Gastroesophageal sphincter (tissue), 4 donors: ENCODE results near the gene C16orf92. TPM values are rescaled to one million over a fixed set of nuclear protein-coding genes. Genes with fewer than 3 reads are reported as not detected.
A peak's percentile ranks its signal among the peaks of the same experiment; 100 is the strongest.

Experiments
- ATAC-seq: fragments of 150-250 bp; one replicate; pipeline ENCODE4 v1.9.1; 2016; ENCODE audit warnings: mild to moderate bottlenecking, moderate library complexity
- H3K27ac ChIP-seq, 4 donors: fragments of 200-600 bp; sonication (generic) in 3 of 4; 1 replicate in 3 of 4; 2 replicates in 1 of 4; pipeline ENCODE4 v1.5.1; 2016 to 2019
- H3K27me3 ChIP-seq: fragments of 200-600 bp; sonication (generic); one replicate; pipeline ENCODE4 v1.5.1; 2019
- H3K36me3 ChIP-seq, 2 donors: fragments of 200-600 bp; sonication (generic); one replicate each; pipeline ENCODE4 v1.5.1; 2019; ENCODE audit warnings: control low read depth in 1 of 2
- H3K4me1 ChIP-seq, 3 donors: fragments of 200-600 bp; sonication (generic); 1 replicate in 2 of 3; 2 replicates in 1 of 3; pipeline ENCODE4 v1.5.1; 2016 to 2019; ENCODE audit warnings: control low read depth in 2 of 3
- H3K4me3 ChIP-seq, 2 donors: fragments of 200-600 bp; sonication (generic); one replicate each; pipeline ENCODE4 v1.5.1; 2019; ENCODE audit warnings: mild to moderate bottlenecking in 1 of 2, moderate library complexity in 1 of 2
- H3K9me3 ChIP-seq, 3 donors: fragments of 200-600 bp; sonication (generic); one replicate each; pipeline ENCODE4 v1.5.1; 2017 to 2019; ENCODE audit warnings: control low read depth in 2 of 3
- EP300 ChIP-seq: sonication (generic); formaldehyde crosslinking; IDR thresholded peaks from one replicate; pipeline ENCODE4 v1.6.1; 2017; ENCODE audit warnings: antibody characterized with exemption, mild to moderate bottlenecking
- POLR2A ChIP-seq, 2 donors: fragments of 450-650 bp; IDR thresholded peaks; one replicate each; pipeline ENCODE4 v1.6.1; 2017; ENCODE audit warnings: antibody characterized with exemption in 2 of 2, mild to moderate bottlenecking in 2 of 2, moderate library complexity in 1 of 2
- POLR2AphosphoS5 ChIP-seq: sonication (generic); formaldehyde crosslinking; IDR thresholded peaks from one replicate; pipeline ENCODE4 v1.6.1; 2017; ENCODE audit warnings: antibody characterized with exemption
- WGBS, 2 donors: methylation state at CpG; one replicate each; pipeline ENCODE4 v1.1.5; 2018; ENCODE audit warnings: low coverage in 1 of 2; 5-methylcytosine and 5-hydroxymethylcytosine counted together
- total RNA-seq, 4 donors: library from RNA; depleted of rRNA; stranded (reverse); fragments of >200 nt; gene quantifications; one replicate each; pipeline ENCODE4 v1.1.0, GENCODE V29; 2016
- TF ChIP-seq, protein P1 (sequence below), 4 experiments: fragments of 200-600 bp in 2 of 4; fragments of 450-650 bp in 2 of 4; sonication (generic) in 1 of 4; IDR thresholded peaks; one replicate each; pipeline ENCODE4 v1.5.1; 2017 to 2019; ENCODE audit warnings: antibody characterized with exemption in 4 of 4, mild to moderate bottlenecking in 2 of 4, moderate library complexity in 2 of 4

Gene C16orf92
- total RNA-seq, 4 donors from 2014 or later, result not detected

GRCh38 chr16:30046178-30046577, 23.2 kb downstream of the C16orf92 start:
- H3K4me3 ChIP-seq, result no peak overlapping the region
- 51 to 69% methylated on average over 3 to 8 of the region's 8 CpGs for WGBS, 2 donors
- no peaks in the 10 kb centered on the region for H3K4me1 ChIP-seq
- no peaks in the 10 kb centered on the region for H3K36me3 ChIP-seq
- no peak for ATAC-seq
- peaks cover 30% of the 10 kb centered on the region for H3K27me3 ChIP-seq
- TF ChIP-seq, protein P1, sequence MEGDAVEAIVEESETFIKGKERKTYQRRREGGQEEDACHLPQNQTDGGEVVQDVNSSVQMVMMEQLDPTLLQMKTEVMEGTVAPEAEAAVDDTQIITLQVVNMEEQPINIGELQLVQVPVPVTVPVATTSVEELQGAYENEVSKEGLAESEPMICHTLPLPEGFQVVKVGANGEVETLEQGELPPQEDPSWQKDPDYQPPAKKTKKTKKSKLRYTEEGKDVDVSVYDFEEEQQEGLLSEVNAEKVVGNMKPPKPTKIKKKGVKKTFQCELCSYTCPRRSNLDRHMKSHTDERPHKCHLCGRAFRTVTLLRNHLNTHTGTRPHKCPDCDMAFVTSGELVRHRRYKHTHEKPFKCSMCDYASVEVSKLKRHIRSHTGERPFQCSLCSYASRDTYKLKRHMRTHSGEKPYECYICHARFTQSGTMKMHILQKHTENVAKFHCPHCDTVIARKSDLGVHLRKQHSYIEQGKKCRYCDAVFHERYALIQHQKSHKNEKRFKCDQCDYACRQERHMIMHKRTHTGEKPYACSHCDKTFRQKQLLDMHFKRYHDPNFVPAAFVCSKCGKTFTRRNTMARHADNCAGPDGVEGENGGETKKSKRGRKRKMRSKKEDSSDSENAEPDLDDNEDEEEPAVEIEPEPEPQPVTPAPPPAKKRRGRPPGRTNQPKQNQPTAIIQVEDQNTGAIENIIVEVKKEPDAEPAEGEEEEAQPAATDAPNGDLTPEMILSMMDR (IDR thresholded peaks at IDR 0.05), result no peak
- TF ChIP-seq EP300 (no peak), POLR2AphosphoS5 (no peak), POLR2A (IDR thresholded peaks at IDR 0.05) (no peak)
- no peak overlapping the region for H3K27ac ChIP-seq
- H3K9me3 ChIP-seq, result no peaks in the 10 kb centered on the region

DNA sequence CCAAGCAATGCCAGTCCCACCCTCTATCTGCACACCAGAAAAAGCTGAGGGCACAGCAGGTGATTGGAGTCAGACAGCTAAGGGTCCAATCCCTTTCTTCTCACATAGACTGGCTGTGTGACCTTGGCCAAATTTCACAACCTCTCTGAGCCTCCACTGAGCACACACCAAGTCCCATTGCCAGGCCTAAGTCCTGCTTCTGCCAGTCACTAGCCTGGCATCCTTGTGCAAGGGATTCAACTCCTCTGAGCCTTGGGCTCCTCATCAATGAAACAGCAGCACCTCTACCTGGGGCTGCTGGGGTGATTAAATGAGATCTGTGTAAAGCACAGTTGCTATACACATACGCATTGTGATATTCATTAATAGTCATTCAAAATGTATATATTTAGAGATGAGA, 23.6 kb downstream of the C16orf92 start:
- Histone ChIP-seq H3K9me3 (no peaks in the 10 kb centered on the region), H3K27ac (no peak overlapping the region), H3K4me3 (no peak overlapping the region), H3K4me1 (no peaks in the 10 kb centered on the region), H3K36me3 (no peaks in the 10 kb centered on the region), H3K27me3 (peaks cover 30% of the 10 kb centered on the region)
- WGBS, 2 donors, result 50 to 80% methylated on average over 1 of the region's 1 CpG
- TF ChIP-seq POLR2A (IDR thresholded peaks at IDR 0.05) (no peak), POLR2AphosphoS5 (no peak), EP300 (no peak)
- TF ChIP-seq, protein P1 (IDR thresholded peaks at IDR 0.05), result no peak
- no peak for ATAC-seq

DNA sequence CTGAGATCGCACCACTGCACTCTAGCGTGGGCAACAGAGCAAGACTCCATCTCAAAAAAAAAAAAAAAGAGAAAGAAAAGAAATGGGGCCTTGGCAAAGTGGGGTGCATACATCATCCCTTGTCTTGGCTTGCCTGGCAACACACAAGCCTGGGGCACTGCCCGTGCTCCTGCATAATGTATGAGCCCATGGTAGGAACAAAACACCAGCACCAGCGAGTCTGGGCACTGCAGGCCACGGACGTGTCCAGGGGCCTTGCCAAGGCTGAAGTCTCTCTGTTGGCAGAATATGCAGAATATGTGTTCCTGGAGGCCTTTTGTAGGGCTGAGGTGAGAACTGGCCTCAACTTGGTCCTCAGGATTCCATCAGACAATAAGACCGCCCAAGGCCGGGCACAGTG, 26.9 kb downstream of the C16orf92 start:
- no peaks in the 10 kb centered on the region for H3K9me3 ChIP-seq
- H3K27ac ChIP-seq, result no peak overlapping the region
- peaks cover 4% of the 10 kb centered on the region for H3K27me3 ChIP-seq
- no peak overlapping the region for H3K4me3 ChIP-seq
- no peaks in the 10 kb centered on the region for H3K36me3 ChIP-seq
- TF ChIP-seq POLR2AphosphoS5 (no peak), POLR2A (IDR thresholded peaks at IDR 0.05) (no peak), EP300 (no peak)
- TF ChIP-seq, protein P1 (IDR thresholded peaks at IDR 0.05), result no peak
- WGBS, 2 donors, result 79 to 87% methylated on average over 4 to 7 of the region's 8 CpGs
- peaks cover 0 to 22% (median 14%) of the 10 kb centered on the region in 3 donors for H3K4me1 ChIP-seq
- no peak for ATAC-seq

DNA sequence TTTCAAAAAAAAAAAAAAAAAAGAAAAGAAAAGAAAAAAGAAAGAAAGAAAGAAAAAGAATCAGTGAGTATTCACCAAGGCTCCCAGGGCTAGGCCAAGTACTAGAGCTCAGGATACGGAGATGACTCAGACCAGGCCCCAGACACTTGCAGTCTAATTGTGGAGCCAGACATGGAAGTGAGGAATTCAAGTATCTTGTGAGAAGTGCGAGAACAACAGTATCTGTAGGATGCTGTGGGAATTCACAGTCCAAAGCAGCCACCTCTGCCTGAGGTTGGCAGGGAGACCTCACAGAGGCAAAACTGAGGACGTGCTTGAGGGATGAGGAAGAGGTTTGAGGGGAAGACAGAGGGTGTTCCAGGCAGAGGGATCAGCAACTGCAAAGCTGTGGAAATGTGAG, 28.5 kb downstream of the C16orf92 start:
- Histone ChIP-seq H3K36me3 (no peaks in the 10 kb centered on the region), H3K4me1 (peaks cover 0 to 22% (median 14%) of the 10 kb centered on the region in 3 donors), H3K27me3 (peaks cover under 1% of the 10 kb centered on the region), H3K27ac (no peak overlapping the region), H3K4me3 (no peak overlapping the region), H3K9me3 (no peaks in the 10 kb centered on the region)
- no peak for ATAC-seq
- no peak for TF ChIP-seq POLR2A (IDR thresholded peaks at IDR 0.05)
- 65 to 71% methylated on average over 3 of the region's 3 CpGs for WGBS, 2 donors

GRCh38 chr16:30052671-30053372, 29.8 kb downstream of the C16orf92 start:
- 16 to 20% methylated on average over 5 to 10 of the region's 58 CpGs for WGBS, 2 donors

More at GRCh38 chr16:30052671-30053372, 29.8 kb downstream of the C16orf92 start:
- Histone ChIP-seq H3K4me3 (peak overlapping the region; percentile 50 to 75), H3K36me3 (no peaks in the 10 kb centered on the region), H3K4me1 (peaks cover 0 to 22% (median 14%) of the 10 kb centered on the region in 3 donors), H3K27me3 (no peaks in the 10 kb centered on the region), H3K27ac (peak overlapping the region in 3 of 4 donors; percentile 49 to 69 (median 53)), H3K9me3 (no peaks in the 10 kb centered on the region)
- ATAC-seq, result peak; percentile 86
- TF ChIP-seq POLR2A (IDR thresholded peaks at IDR 0.05) (no peak), POLR2AphosphoS5 (peak; percentile 92)
- TF ChIP-seq, protein P1 (IDR thresholded peaks at IDR 0.05), result peak in 1 of 4 experiments; percentile 12
